ENCODE measurements around the gene PNPLA6. TPM values are rescaled to one million over a fixed set of nuclear protein-coding genes. Genes with fewer than 3 reads are reported as not detected.

Gene PNPLA6
- total and polyA plus RNA-seq, 8 donors: 28.7 to 255 (median 37.7) TPM

GRCh38 chr19:7515645-7516151, 19.8 kb upstream of the PNPLA6 start, which contains the start of gene ZNF358:
ZNF358 (plus strand) TSS chr19:7516103; CDS start chr19:7519243, 3,140 bp downstream.
- intact Hi-C loops (cut with DNase I): no loop called here
- peak within 1 kb of the TSS; percentile 58 to 62 for H3K4me3 ChIP-seq
- DNase-seq (peak; percentile 66 to 90 (median 76)), ATAC-seq (peak; percentile 93)
- peaks cover 0 to 46% of the 10 kb centered on the region in 2 donors for H3K27me3 ChIP-seq
- H3K27ac ChIP-seq: peak within 1 kb of the TSS; percentile 80 to 85
- peaks cover 0 to 22% of the 10 kb centered on the region in 2 donors for H3K4me1 ChIP-seq
- TF ChIP-seq CTCF (IDR thresholded peaks at IDR 0.05): no peak
- H3K9me3 ChIP-seq: no peaks in the 10 kb centered on the region
- peaks cover 0 to 16% of the 10 kb centered on the region in 2 donors for H3K36me3 ChIP-seq

GRCh38 chr19:7516333-7516732, 19.2 kb upstream of the PNPLA6 start:
- no peak for TF ChIP-seq CTCF (IDR thresholded peaks at IDR 0.05)
- intact Hi-C loops (cut with DNase I): no loop called here
- DNase-seq (no peak), ATAC-seq (no peak)
- Histone ChIP-seq H3K9me3 (no peaks in the 10 kb centered on the region), H3K4me1 (peaks cover 0 to 22% of the 10 kb centered on the region in 2 donors), H3K36me3 (peaks cover 0 to 18% of the 10 kb centered on the region in 2 donors), H3K27me3 (peaks cover 0 to 46% of the 10 kb centered on the region in 2 donors), H3K4me3 (peak overlapping the region; percentile 58 to 62), H3K27ac (peak overlapping the region; percentile 77 to 80)

- H3K36me3 ChIP-seq: peaks cover 0 to 18% of the 10 kb centered on the region in 2 donors
- H3K27me3 ChIP-seq: peaks cover 0 to 46% of the 10 kb centered on the region in 2 donors
- H3K4me1 ChIP-seq: peaks cover 0 to 27% of the 10 kb centered on the region in 2 donors
- intact Hi-C loops (cut with DNase I): no loop called here
- H3K27ac ChIP-seq: peak overlapping the region; percentile 77 to 80
- peak overlapping the region; percentile 58 to 62 for H3K4me3 ChIP-seq
- no peak for DNase-seq
- ATAC-seq: no peak
- TF ChIP-seq CTCF (IDR thresholded peaks at IDR 0.05): no peak
- H3K9me3 ChIP-seq: no peaks in the 10 kb centered on the region
Measured at GRCh38 chr19:7516878-7517277, 18.6 kb upstream of the PNPLA6 start.

GRCh38 chr19:7519361-7520130, 16.0 kb upstream of the PNPLA6 start:
- Histone ChIP-seq H3K27ac (no peak overlapping the region), H3K27me3 (peaks cover 0 to 32% of the 10 kb centered on the region in 2 donors), H3K4me1 (peaks cover 7 to 48% of the 10 kb centered on the region in 2 donors), H3K36me3 (peaks cover 0 to 24% of the 10 kb centered on the region in 2 donors), H3K4me3 (no peak overlapping the region), H3K9me3 (no peaks in the 10 kb centered on the region)
- DNase-seq: no peak
- no peak for TF ChIP-seq CTCF (IDR thresholded peaks at IDR 0.05)
- no peak for ATAC-seq
- intact Hi-C loops (cut with DNase I): no loop called here
